Measurements from ENCODE around the gene CXXC5. TPM values are rescaled to one million over a fixed set of nuclear protein-coding genes. Genes with fewer than 3 reads are reported as not detected.
A peak's percentile ranks its signal among the peaks of the same experiment; 100 is the strongest.

Gene CXXC5
- polyA plus RNA-seq, 1 of the 3 experiments (the other 2 are of a cell fraction): 47.4 TPM

GRCh38 chr5:139723986-139724587, 75.9 kb downstream of the CXXC5 start:
- H3K27me3 ChIP-seq (ENCODE audit: insufficient read depth): no peaks in the 10 kb centered on the region
- H3K4me3 ChIP-seq (ENCODE audit: low read depth in 2 of 2, low read length in 1 of 2): no peak overlapping the region
- DNase-seq: no peak
- no peak overlapping the region for H3K4me2 ChIP-seq
- peaks cover 12 to 17% of the 10 kb centered on the region in 2 experiments; a peak in 3 of 4 replicates for H3K4me1 ChIP-seq (ENCODE audit: control insufficient read depth in 1 of 2, insufficient read depth in 2 of 2, low read depth in 1 of 2, low read length in 1 of 2)
- no peaks in the 10 kb centered on the region for H3K79me2 ChIP-seq (ENCODE audit: insufficient read depth)
- WGBS (ENCODE audit: low lambda C conversion rate): 96% methylated on average over 4 of the region's 4 CpGs
- no peaks in the 10 kb centered on the region for H3K9me3 ChIP-seq
- no peaks in the 10 kb centered on the region for H3K9me2 ChIP-seq
- no peak for TF ChIP-seq YY1 (IDR thresholded peaks at IDR 0.05; ENCODE audit: low read depth)
- no peak for TF ChIP-seq POLR2AphosphoS5 (IDR thresholded peaks at IDR 0.05; ENCODE audit: low read depth, low read length)
- no peak for TF ChIP-seq PBX3 (IDR thresholded peaks at IDR 0.05)
- TF ChIP-seq RXRA (IDR thresholded peaks at IDR 0.05; ENCODE audit: borderline replicate concordance, low read depth): no peak
- no peak for TF ChIP-seq IRF3 (IDR thresholded peaks at IDR 0.05; ENCODE audit: low read depth, low read length)
- TF ChIP-seq TEAD4 (IDR thresholded peaks at IDR 0.05; ENCODE audit: borderline replicate concordance, insufficient read depth): no peak
- no peak for TF ChIP-seq TCF12 (IDR thresholded peaks at IDR 0.05)
- no peak for TF ChIP-seq SIN3A (IDR thresholded peaks at IDR 0.05; ENCODE audit: borderline replicate concordance, low read depth, low read length)
- TF ChIP-seq ELF1 (IDR thresholded peaks at IDR 0.05): no peak
- no peak for TF ChIP-seq JUND (IDR thresholded peaks at IDR 0.05)
- peaks cover 0 to 3% of the 10 kb centered on the region in 2 experiments for H3K36me3 ChIP-seq (replicated peaks in 1 of 2; ENCODE audit: control insufficient read depth in 1 of 2, insufficient read depth in 2 of 2, low read length in 1 of 2)
- H3K9ac ChIP-seq: no peak overlapping the region
- H2AFZ ChIP-seq (ENCODE audit: low read depth): no peak overlapping the region
- peaks cover 17% of the 10 kb centered on the region for H3F3A ChIP-seq (replicated peaks; ENCODE audit: insufficient read depth)
- H3K27ac ChIP-seq (ENCODE audit: low read depth in 2 of 2, low read length in 1 of 2): peak overlapping the region; percentile 66 to 83; a peak in 2 of 4 replicates
- POLR2A ChIA-PET: interaction anchor here (1.6 to 2.1 kb wide), 4 partner anchors 12 to 76 kb away, joined by 4 to 10 read pairs (median 7); partner anchors contain the start of gene CXXC5
- CTCF ChIA-PET: interaction anchor here (1.1 to 2.4 kb wide), 5 partner anchors 18 to 92 kb away, joined by 3 to 17 read pairs (median 5); no protein-coding TSS in a partner anchor
- no peaks in the 10 kb centered on the region for H4K20me1 ChIP-seq (ENCODE audit: insufficient read depth)

- H3K9me3 ChIP-seq: no peaks in the 10 kb centered on the region
- H3K27me3 ChIP-seq (ENCODE audit: insufficient read depth): no peaks in the 10 kb centered on the region
- POLR2A ChIA-PET: interaction anchor here (0.7 to 1.8 kb wide), 5 partner anchors 14 to 77 kb away, joined by 3 to 10 read pairs (median 4); partner anchors contain the start of gene CXXC5
- H3K36me3 ChIP-seq (replicated peaks in 1 of 2; ENCODE audit: control insufficient read depth in 1 of 2, insufficient read depth in 2 of 2, low read length in 1 of 2): no peaks in the 10 kb centered on the region
- DNase-seq: peak; percentile 85
- H3F3A ChIP-seq (replicated peaks; ENCODE audit: insufficient read depth): peaks cover 20% of the 10 kb centered on the region
- H3K9me2 ChIP-seq: no peaks in the 10 kb centered on the region
- peak overlapping the region; percentile 66 to 83; a peak in 3 of 4 replicates for H3K27ac ChIP-seq (ENCODE audit: low read depth in 2 of 2, low read length in 1 of 2)
- H2AFZ ChIP-seq (ENCODE audit: low read depth): no peak overlapping the region
- peak overlapping the region; percentile 32; the same call in 1 of the 2 replicates for H3K9ac ChIP-seq
- CTCF ChIA-PET: interaction anchor here (0.8 to 2.4 kb wide), 13 partner anchors 14 to 93 kb away, joined by 3 to 17 read pairs (median 4); no protein-coding TSS in a partner anchor
- H3K4me1 ChIP-seq (ENCODE audit: control insufficient read depth in 1 of 2, insufficient read depth in 2 of 2, low read depth in 1 of 2, low read length in 1 of 2): peaks cover 12 to 17% of the 10 kb centered on the region in 2 experiments; a peak in 3 of 4 replicates
- H3K4me3 ChIP-seq (ENCODE audit: low read depth in 2 of 2, low read length in 1 of 2): no peak overlapping the region
- 39% methylated on average over 9 of the region's 13 CpGs for WGBS (ENCODE audit: low lambda C conversion rate)
- peak overlapping the region; percentile 67 for H3K4me2 ChIP-seq
- no peaks in the 10 kb centered on the region for H3K79me2 ChIP-seq (ENCODE audit: insufficient read depth)
- H4K20me1 ChIP-seq (ENCODE audit: insufficient read depth): no peaks in the 10 kb centered on the region
- TF ChIP-seq ZBTB33 (IDR thresholded peaks at IDR 0.05; ENCODE audit: borderline replicate concordance, low read depth): no peak
- no peak for TF ChIP-seq REST (IDR thresholded peaks at IDR 0.05; ENCODE audit: low read depth, low read length)
- no peak for TF ChIP-seq NRF1 (IDR thresholded peaks at IDR 0.05; ENCODE audit: low read depth, low read length)
- TF ChIP-seq YY1 (IDR thresholded peaks at IDR 0.05; ENCODE audit: low read depth): 0 out of 2 replicates have a peak, but pooled peaks have one; percentile 20
- peak; percentile 72 for TF ChIP-seq RCOR1 (IDR thresholded peaks at IDR 0.05; ENCODE audit: low read length)
- TF ChIP-seq MXI1 (IDR thresholded peaks at IDR 0.05; ENCODE audit: low read depth, low read length): peak; percentile 82; the same call in 1 of the 2 replicates
- TF ChIP-seq ELF1 (IDR thresholded peaks at IDR 0.05): no peak
- TF ChIP-seq TCF12 (IDR thresholded peaks at IDR 0.05): peak; percentile 88
- TF ChIP-seq FOXM1 (IDR thresholded peaks at IDR 0.05; ENCODE audit: low read depth): no peak
- TF ChIP-seq EP300 (IDR thresholded peaks at IDR 0.05; ENCODE audit: borderline replicate concordance in 1 of 2, low read depth in 1 of 2, low read length in 1 of 2): peak; percentile 74 to 93
- TF ChIP-seq SIN3A (IDR thresholded peaks at IDR 0.05; ENCODE audit: borderline replicate concordance, low read depth, low read length): peak; percentile 57; the same call in 1 of the 2 replicates
Measured at GRCh38 chr5:139725073-139725830, 77.1 kb downstream of the CXXC5 start.
